ENCODE data around the gene ADD3. TPM values are rescaled to one million over a fixed set of nuclear protein-coding genes. Genes with fewer than 3 reads are reported as not detected.
"Not testable (repeated sequence)": the region's sequence is repeated elsewhere in the genome, so short reads cannot be mapped to it uniquely, and the experiment has no call there.

Gene ADD3
- total RNA-seq, 1 donor from 2014 or later, result 28.4 TPM

GRCh38 chr10:110040767-110041478 is 33.1 kb downstream of the ADD3 start:
- intact Hi-C loops (cut with micrococcal nuclease), result no loop called here
- H3K4me3 Mint-ChIP-seq, result no peak overlapping the region
- H3K9me3 Mint-ChIP-seq, result peaks cover 3% of the 10 kb centered on the region
- peaks cover 16% of the 10 kb centered on the region for H3K36me3 Mint-ChIP-seq (ENCODE audit: low read depth)
- no peaks in the 10 kb centered on the region for H3K27me3 Mint-ChIP-seq
- no peak for DNase-seq
- peak overlapping the region; percentile 1 for H3K27ac Mint-ChIP-seq
- H3K4me1 Mint-ChIP-seq, result peaks cover 38% of the 10 kb centered on the region

- Mint-ChIP-seq H3K27ac (no peak overlapping the region), H3K9me3 (peaks cover 3% of the 10 kb centered on the region), H3K36me3 (ENCODE audit: low read depth) (peaks cover 16% of the 10 kb centered on the region), H3K27me3 (no peaks in the 10 kb centered on the region), H3K4me1 (peaks cover 35% of the 10 kb centered on the region), H3K4me3 (no peak overlapping the region)
- DNase-seq, result no peak
- intact Hi-C loops (cut with micrococcal nuclease), result no loop called here
Measured at GRCh38 chr10:110041479-110041829, 33.7 kb downstream of the ADD3 start.

GRCh38 chr10:110042181-110042580 is 34.4 kb downstream of the ADD3 start:
- Mint-ChIP-seq H3K9me3 (peaks cover 3% of the 10 kb centered on the region), H3K4me1 (peaks cover 29% of the 10 kb centered on the region), H3K36me3 (ENCODE audit: low read depth) (peaks cover 19% of the 10 kb centered on the region), H3K27ac (no peak overlapping the region), H3K27me3 (no peaks in the 10 kb centered on the region), H3K4me3 (no peak overlapping the region)
- intact Hi-C loops (cut with micrococcal nuclease), result no loop called here
- DNase-seq, result no peak

GRCh38 chr10:110042891-110043290 is 35.1 kb downstream of the ADD3 start:
- H3K4me3 Mint-ChIP-seq, result no peak overlapping the region
- peaks cover 28% of the 10 kb centered on the region for H3K4me1 Mint-ChIP-seq
- no peak for DNase-seq
- H3K36me3 Mint-ChIP-seq (ENCODE audit: low read depth), result peaks cover 20% of the 10 kb centered on the region
- no peaks in the 10 kb centered on the region for H3K27me3 Mint-ChIP-seq
- H3K9me3 Mint-ChIP-seq, result peaks cover 3% of the 10 kb centered on the region
- intact Hi-C loops (cut with micrococcal nuclease), result no loop called here
- no peak overlapping the region for H3K27ac Mint-ChIP-seq

GRCh38 chr10:110044681-110045080 is 36.9 kb downstream of the ADD3 start:
- intact Hi-C loops (cut with micrococcal nuclease), result no loop called here
- no peak overlapping the region for H3K4me3 Mint-ChIP-seq
- H3K27ac Mint-ChIP-seq, result no peak overlapping the region
- DNase-seq, result no peak
- peaks cover 23% of the 10 kb centered on the region for H3K4me1 Mint-ChIP-seq
- peaks cover 33% of the 10 kb centered on the region for H3K36me3 Mint-ChIP-seq (ENCODE audit: low read depth)
- H3K9me3 Mint-ChIP-seq, result peaks cover 12% of the 10 kb centered on the region
- no peaks in the 10 kb centered on the region for H3K27me3 Mint-ChIP-seq

DNA sequence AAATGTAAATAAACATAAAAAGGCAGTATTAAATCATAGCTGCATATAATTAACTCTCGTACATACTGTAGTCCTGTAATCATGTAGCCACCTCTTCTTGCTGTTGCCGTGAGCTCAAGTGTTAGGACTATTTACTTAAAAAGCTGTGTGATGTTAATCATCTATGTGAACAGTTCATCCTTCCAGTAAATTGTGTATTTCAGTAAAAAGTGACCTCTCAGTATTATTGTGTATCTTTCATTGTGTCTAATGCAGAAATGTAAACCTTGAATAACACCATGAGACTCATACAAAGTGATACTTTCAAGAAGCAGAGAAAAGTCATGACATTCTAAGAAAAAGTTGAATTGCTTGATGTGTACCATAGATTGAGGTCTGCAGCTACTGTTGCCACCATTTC is 38.0 kb downstream of the ADD3 start:
- DNase-seq, result no peak
- Mint-ChIP-seq H3K27me3 (no peaks in the 10 kb centered on the region), H3K9me3 (peaks cover 16% of the 10 kb centered on the region), H3K36me3 (ENCODE audit: low read depth) (peaks cover 43% of the 10 kb centered on the region), H3K4me3 (no peak overlapping the region), H3K27ac (no peak overlapping the region), H3K4me1 (peaks cover 20% of the 10 kb centered on the region)
- intact Hi-C loops (cut with micrococcal nuclease), result no loop called here

GRCh38 chr10:110048145-110048544 is 40.4 kb downstream of the ADD3 start:
- H3K27ac Mint-ChIP-seq; DNase-seq; intact Hi-C loops (cut with micrococcal nuclease); H3K4me3 Mint-ChIP-seq; H3K27me3 Mint-ChIP-seq: not testable (repeated sequence)
- Mint-ChIP-seq H3K4me1 (peaks cover 30% of the 10 kb centered on the region), H3K36me3 (ENCODE audit: low read depth) (peaks cover 49% of the 10 kb centered on the region), H3K9me3 (peaks cover 16% of the 10 kb centered on the region)

DNA sequence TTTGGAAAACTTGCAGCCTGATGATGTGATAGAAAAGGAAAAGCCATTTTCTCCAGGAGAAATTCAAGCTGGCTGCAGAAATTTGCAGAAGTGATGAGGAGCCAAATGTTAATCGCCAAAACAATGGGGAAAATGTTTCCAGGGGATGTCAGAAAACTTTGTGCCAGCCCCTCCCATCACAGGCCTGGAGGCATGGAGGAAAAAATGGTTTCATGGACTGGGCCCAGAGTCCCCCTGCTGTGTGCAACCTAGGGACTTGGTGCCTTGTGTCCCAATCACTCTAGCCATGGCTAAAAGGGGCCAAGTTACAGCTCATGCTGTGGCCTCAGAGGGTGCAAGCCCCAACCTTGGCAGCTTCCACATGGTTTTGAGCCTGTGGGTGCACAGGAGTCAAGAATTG is 41.0 kb downstream of the ADD3 start:
- Mint-ChIP-seq H3K4me3 (no peak overlapping the region), H3K27me3 (no peaks in the 10 kb centered on the region), H3K4me1 (peaks cover 29% of the 10 kb centered on the region), H3K36me3 (ENCODE audit: low read depth) (peaks cover 45% of the 10 kb centered on the region), H3K9me3 (peaks cover 16% of the 10 kb centered on the region), H3K27ac (no peak overlapping the region)
- intact Hi-C loops (cut with micrococcal nuclease), result no loop called here
- no peak for DNase-seq

GRCh38 chr10:110049889-110050591 is 42.3 kb downstream of the ADD3 start:
- DNase-seq, H3K4me3 Mint-ChIP-seq, H3K27me3 Mint-ChIP-seq: not testable (repeated sequence)
- intact Hi-C loops (cut with micrococcal nuclease), result loop anchor here (2.0 kb wide), 1 partner anchor 15 kb away; no protein-coding TSS in a partner anchor
- Mint-ChIP-seq H3K9me3 (peaks cover 13% of the 10 kb centered on the region), H3K27ac (peak overlapping the region; percentile 7), H3K4me1 (peaks cover 26% of the 10 kb centered on the region), H3K36me3 (ENCODE audit: low read depth) (peaks cover 37% of the 10 kb centered on the region)

DNA sequence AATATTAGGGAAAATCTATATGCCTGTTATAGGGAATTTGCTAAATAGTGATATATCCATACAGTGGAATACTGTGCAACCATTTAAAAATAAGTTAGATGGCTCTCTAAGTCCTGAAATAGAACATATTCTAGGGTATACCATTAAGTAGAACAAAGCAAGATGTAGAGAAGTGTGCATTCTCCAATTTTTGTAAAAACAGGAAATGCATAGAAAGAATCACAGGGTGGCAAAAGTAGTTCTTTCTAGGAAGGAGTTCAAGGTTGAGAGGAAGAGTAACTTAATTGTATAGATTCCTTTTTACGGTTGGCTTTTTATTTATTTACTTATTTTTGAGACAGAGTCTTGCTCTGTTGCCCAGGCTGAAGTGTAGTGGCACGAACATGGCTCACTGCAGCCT is 43.7 kb downstream of the ADD3 start:
- Mint-ChIP-seq H3K9me3 (peaks cover 13% of the 10 kb centered on the region), H3K4me1 (peaks cover 32% of the 10 kb centered on the region), H3K4me3 (no peak overlapping the region), H3K36me3 (ENCODE audit: low read depth) (peaks cover 34% of the 10 kb centered on the region), H3K27ac (no peak overlapping the region), H3K27me3 (no peaks in the 10 kb centered on the region)
- DNase-seq, result no peak
- intact Hi-C loops (cut with micrococcal nuclease), result loop anchor here (2.0 kb wide), 1 partner anchor 13 kb away; no protein-coding TSS in a partner anchor

- Mint-ChIP-seq H3K36me3 (ENCODE audit: low read depth) (peaks cover 30% of the 10 kb centered on the region), H3K27ac (no peak overlapping the region), H3K4me1 (peaks cover 39% of the 10 kb centered on the region), H3K9me3 (peaks cover 13% of the 10 kb centered on the region), H3K27me3 (no peaks in the 10 kb centered on the region), H3K4me3 (no peak overlapping the region)
- no peak for DNase-seq
- intact Hi-C loops (cut with micrococcal nuclease), result no loop called here
Measured at GRCh38 chr10:110052916-110053315, 45.1 kb downstream of the ADD3 start.

- no peak for DNase-seq
- Mint-ChIP-seq H3K4me3 (no peak overlapping the region), H3K9me3 (no peaks in the 10 kb centered on the region), H3K27ac (no peak overlapping the region), H3K36me3 (ENCODE audit: low read depth) (peaks cover 4% of the 10 kb centered on the region), H3K4me1 (peaks cover 56% of the 10 kb centered on the region), H3K27me3 (no peaks in the 10 kb centered on the region)
- intact Hi-C loops (cut with micrococcal nuclease), result no loop called here
Measured at GRCh38 chr10:110056822-110057221, 49.0 kb downstream of the ADD3 start.

- H3K9me3 Mint-ChIP-seq, result no peaks in the 10 kb centered on the region
- intact Hi-C loops (cut with micrococcal nuclease), result no loop called here
- peak overlapping the region; percentile 26 for H3K4me3 Mint-ChIP-seq
- peak overlapping the region; percentile 5 for H3K27ac Mint-ChIP-seq
- H3K4me1 Mint-ChIP-seq, result peaks cover 54% of the 10 kb centered on the region
- no peak for DNase-seq
- peaks cover 4% of the 10 kb centered on the region for H3K36me3 Mint-ChIP-seq (ENCODE audit: low read depth)
- no peaks in the 10 kb centered on the region for H3K27me3 Mint-ChIP-seq
Measured at GRCh38 chr10:110057456-110057855, 49.7 kb downstream of the ADD3 start.

DNA sequence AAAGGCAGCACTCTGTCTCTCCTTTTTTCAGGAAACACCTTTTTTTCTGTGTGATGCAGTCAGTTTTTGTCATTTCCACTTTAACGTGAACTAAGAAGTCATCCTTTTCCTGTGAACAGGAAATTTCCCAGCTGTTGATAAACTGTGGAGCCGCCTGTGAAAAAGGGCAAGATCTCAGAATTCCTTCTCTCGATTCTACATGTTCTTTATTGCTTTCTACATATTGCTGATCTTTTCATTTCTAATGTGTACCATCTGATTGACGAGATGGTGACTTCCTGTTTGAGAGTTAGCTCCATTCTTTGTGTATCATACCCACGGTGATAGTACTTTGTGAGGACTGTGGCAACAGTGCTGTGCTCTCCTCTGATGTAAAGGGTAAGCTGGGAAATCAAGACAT is 50.4 kb downstream of the ADD3 start:
- H3K27me3 Mint-ChIP-seq, result no peaks in the 10 kb centered on the region
- H3K9me3 Mint-ChIP-seq, result no peaks in the 10 kb centered on the region
- peak overlapping the region; percentile 74 for H3K4me3 Mint-ChIP-seq
- H3K27ac Mint-ChIP-seq, result peak overlapping the region; percentile 84
- peaks cover 4% of the 10 kb centered on the region for H3K36me3 Mint-ChIP-seq (ENCODE audit: low read depth)
- peaks cover 56% of the 10 kb centered on the region for H3K4me1 Mint-ChIP-seq
- no peak for DNase-seq
- intact Hi-C loops (cut with micrococcal nuclease), result loop anchor here (1.0 kb wide), 1 partner anchor 11 kb away; no protein-coding TSS in a partner anchor

Measured in activated CD4-positive, alpha-beta T cell treated with anti-CD3 and anti-CD28 coated beads, Interleukin-2, amount 10 ng/mL, durations not matched to agents 24 days and 14 days (primary cell).